ENCODE data around the gene CEP85L. TPM values are rescaled to one million over a fixed set of nuclear protein-coding genes. Genes with fewer than 3 reads are reported as not detected.

CEP85L gene
- total RNA-seq, 4 donors from 2014 or later, result 2.3 to 7.0 (median 6.6) TPM

DNA sequence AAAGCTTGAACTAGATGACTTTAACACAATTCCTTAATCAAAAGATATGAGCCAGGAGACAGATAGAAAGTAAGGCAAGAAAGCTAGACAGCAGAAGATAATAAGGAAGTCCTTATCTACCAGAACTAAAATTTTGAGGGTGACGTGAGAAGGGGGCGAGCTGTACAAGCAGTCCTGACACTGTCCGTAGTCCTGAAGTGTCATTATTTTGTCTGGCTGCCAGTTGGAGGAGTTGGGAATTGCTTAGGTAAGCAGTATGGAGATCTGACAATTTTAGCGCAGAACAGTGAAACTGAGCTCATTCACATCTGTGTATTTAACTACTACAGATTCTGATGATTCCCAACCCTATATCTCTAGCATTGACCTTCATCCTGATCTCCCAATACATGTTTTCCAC is 25.8 kb upstream of the CEP85L start:
- no peak overlapping the region for H3K4me3 ChIP-seq (ENCODE audit: low read depth, poor library complexity, severe bottlenecking)
- intact Hi-C loops (cut with DNase I; ENCODE audit: low total_unique reads), result no loop called here
- DNase-seq (ENCODE audit: low spot score in 2 of 2), result no peak
- TF ChIP-seq CTCF (IDR thresholded peaks at IDR 0.05), result no peak
- TF ChIP-seq POLR2A (IDR thresholded peaks at IDR 0.05), result no peak
- WGBS, 2 donors, result 42 to 63% methylated on average over 4 of the region's 4 CpGs

- TF ChIP-seq CTCF (IDR thresholded peaks at IDR 0.05) (no peak), POLR2A (IDR thresholded peaks at IDR 0.05) (no peak)
- no peak overlapping the region for H3K4me3 ChIP-seq (ENCODE audit: low read depth, poor library complexity, severe bottlenecking)
- intact Hi-C loops (cut with DNase I; ENCODE audit: low total_unique reads), result no loop called here
- DNase-seq (ENCODE audit: low spot score in 2 of 2), result no peak
- WGBS, 2 donors, result 89 to 90% methylated on average over 1 of the region's 1 CpG
These were observed 23.8 kb upstream of the CEP85L start for GRCh38 chr6:118675225-118675624.

- no peak for DNase-seq (ENCODE audit: low spot score in 2 of 2)
- WGBS, 2 donors, result 92 to 97% methylated on average over 1 of the region's 1 CpG
- TF ChIP-seq CTCF (IDR thresholded peaks at IDR 0.05) (no peak), POLR2A (IDR thresholded peaks at IDR 0.05) (no peak)
- H3K4me3 ChIP-seq (ENCODE audit: low read depth, poor library complexity, severe bottlenecking), result no peak overlapping the region
- intact Hi-C loops (cut with DNase I; ENCODE audit: low total_unique reads), result no loop called here
These were observed 23.4 kb upstream of the CEP85L start for GRCh38 chr6:118674772-118675171.

GRCh38 chr6:118672678-118673077 is 21.3 kb upstream of the CEP85L start:
- intact Hi-C loops (cut with DNase I; ENCODE audit: low total_unique reads), result no loop called here
- DNase-seq (ENCODE audit: low spot score in 2 of 2), result no peak
- no peak for TF ChIP-seq CTCF (IDR thresholded peaks at IDR 0.05)
- TF ChIP-seq POLR2A (IDR thresholded peaks at IDR 0.05), result no peak
- H3K4me3 ChIP-seq (ENCODE audit: low read depth, poor library complexity, severe bottlenecking), result no peak overlapping the region
- WGBS, 2 donors, result 88 to 92% methylated on average over 2 of the region's 2 CpGs

- DNase-seq (ENCODE audit: low spot score in 2 of 2), result no peak
- H3K4me3 ChIP-seq (ENCODE audit: low read depth, poor library complexity, severe bottlenecking), result no peak overlapping the region
- TF ChIP-seq POLR2A (IDR thresholded peaks at IDR 0.05) (no peak), CTCF (IDR thresholded peaks at IDR 0.05) (no peak)
- WGBS, 2 donors, result 91 to 100% methylated on average over 1 of the region's 1 CpG
- intact Hi-C loops (cut with DNase I; ENCODE audit: low total_unique reads), result no loop called here
These were observed 18.2 kb upstream of the CEP85L start for GRCh38 chr6:118669561-118669960.

GRCh38 chr6:118668761-118669385 is 17.5 kb upstream of the CEP85L start:
- intact Hi-C loops (cut with DNase I; ENCODE audit: low total_unique reads), result no loop called here
- TF ChIP-seq CTCF (IDR thresholded peaks at IDR 0.05) (no peak), POLR2A (IDR thresholded peaks at IDR 0.05) (no peak)
- DNase-seq (ENCODE audit: low spot score in 2 of 2), result no peak
- 55 to 62% methylated on average over 1 of the region's 1 CpG for WGBS, 2 donors
- H3K4me3 ChIP-seq (ENCODE audit: low read depth, poor library complexity, severe bottlenecking), result no peak overlapping the region
